GM12873 (cell line): ENCODE measurements around the gene POLR1C.

ENCODE experiments used
- CTCF ChIP-seq: IDR thresholded peaks from 2 replicates; pipeline ENCODE4 v1.5.1; 2012; ENCODE audit warnings: low read depth, mild to moderate bottlenecking, moderate library complexity, low read length, control low read depth; ENCODE audit not compliant: insufficient read depth; ENCODE audit errors: missing control alignments

Gene POLR1C

GRCh38 chr6:43475516-43475915, 41.4 kb upstream of the POLR1C start:
- no peak for TF ChIP-seq CTCF

- no peak for TF ChIP-seq CTCF
These were observed 40.1 kb upstream of the POLR1C start for GRCh38 chr6:43476746-43477145.

- TF ChIP-seq CTCF, result no peak
These were observed 39.5 kb upstream of the POLR1C start, which contains the start of gene TJAP1 for GRCh38 chr6:43477235-43478007. TJAP1 (plus strand) TSS chr6:43477570; CDS start chr6:43499002, 21,432 bp downstream.

- no peak for TF ChIP-seq CTCF
These were observed 38.9 kb upstream of the POLR1C start for GRCh38 chr6:43478008-43478372.

- no peak for TF ChIP-seq CTCF
These were observed 35.8 kb upstream of the POLR1C start for GRCh38 chr6:43481075-43481474.

- no peak for TF ChIP-seq CTCF
These were observed 35.2 kb upstream of the POLR1C start for GRCh38 chr6:43481591-43482236.

- no peak for TF ChIP-seq CTCF
These were observed 28.1 kb upstream of the POLR1C start for GRCh38 chr6:43488667-43489276.
